Uterus (tissue), 4 donors: ENCODE data around the gene FSTL5. TPM values are rescaled to one million over a fixed set of nuclear protein-coding genes. Genes with fewer than 3 reads are reported as not detected.

ENCODE experiments used
- DNase-seq, 2 donors: peaks; one replicate each; pipeline ENCODE4 v3.0.0-alpha.2; 2019 to 2020
- H3K27ac ChIP-seq, 2 donors: fragments of 200-600 bp; sonication (generic); 1 replicate in 1 of 2; 2 replicates in 1 of 2; pipeline ENCODE4 v1.5.1; 2016 to 2018
- H3K27me3 ChIP-seq, 2 donors: fragments of 200-600 bp; sonication (generic); one replicate each; pipeline ENCODE4 v1.5.1; 2018 to 2019; ENCODE audit warnings: control low read depth in 1 of 2
- H3K36me3 ChIP-seq, 2 donors: fragments of 200-600 bp; sonication (generic); one replicate each; pipeline ENCODE4 v1.5.1; 2019; ENCODE audit warnings: control low read depth in 1 of 2
- H3K4me1 ChIP-seq, 2 donors: fragments of 200-600 bp; sonication (generic); one replicate each; pipeline ENCODE4 v1.5.1; 2018 to 2019; ENCODE audit warnings: control low read depth in 1 of 2
- H3K4me3 ChIP-seq, 2 donors: fragments of 200-600 bp; sonication (generic); 1 replicate in 1 of 2; 2 replicates in 1 of 2; pipeline ENCODE4 v1.5.1; 2018 to 2019; ENCODE audit warnings: mild to moderate bottlenecking in 1 of 2
- H3K9me3 ChIP-seq, 2 donors: fragments of 200-600 bp; sonication (generic); one replicate each; pipeline ENCODE4 v1.5.1; 2019; ENCODE audit warnings: control low read depth in 1 of 2
- POLR2A ChIP-seq, 2 donors: fragments of 450-650 bp; IDR thresholded peaks; one replicate each; pipeline ENCODE4 v1.6.1; 2016; ENCODE audit warnings: antibody characterized with exemption in 2 of 2, mild to moderate bottlenecking in 1 of 2, moderate library complexity in 1 of 2
- intact Hi-C: fragments of 100-400 bp; cut with DNase I; formaldehyde crosslinking; loops from one replicate; pipeline ENCODE4 v1.15.1; 2023; ENCODE audit warnings: low total_unique reads
- total RNA-seq, 4 donors: library from RNA; depleted of rRNA in 3 of 4; stranded (reverse); fragments of >200 nt in 3 of 4; gene quantifications; one replicate each; pipeline versions ENCODE4 v1.1.0 to v1.2.4, GENCODE V29; 2014 to 2023
- TF ChIP-seq, protein P1 (sequence below), 4 experiments: fragments of 200-600 bp in 2 of 4; fragments of 450-650 bp in 2 of 4; sonication (generic) in 2 of 4; IDR thresholded peaks; one replicate each; pipeline ENCODE4 v1.5.1; 2016 to 2019; ENCODE audit warnings: antibody characterized with exemption in 4 of 4, mild to moderate bottlenecking in 2 of 4, moderate library complexity in 1 of 4
- donor health status: DM: yes; HTN: yes; CAD: no.

FSTL5 gene
- total RNA-seq, 4 donors from 2014 or later = 2.4 TPM; not detected in 3

- Histone ChIP-seq H3K4me1 (no peaks in the 10 kb centered on the region), H3K27ac (no peak overlapping the region), H3K27me3 (no peaks in the 10 kb centered on the region), H3K36me3 (no peaks in the 10 kb centered on the region), H3K4me3 (no peak overlapping the region), H3K9me3 (no peaks in the 10 kb centered on the region)
- intact Hi-C loops = no loop called here
- DNase-seq = no peak
- TF ChIP-seq POLR2A (IDR thresholded peaks at IDR 0.05) = no peak
- TF ChIP-seq, protein P1, sequence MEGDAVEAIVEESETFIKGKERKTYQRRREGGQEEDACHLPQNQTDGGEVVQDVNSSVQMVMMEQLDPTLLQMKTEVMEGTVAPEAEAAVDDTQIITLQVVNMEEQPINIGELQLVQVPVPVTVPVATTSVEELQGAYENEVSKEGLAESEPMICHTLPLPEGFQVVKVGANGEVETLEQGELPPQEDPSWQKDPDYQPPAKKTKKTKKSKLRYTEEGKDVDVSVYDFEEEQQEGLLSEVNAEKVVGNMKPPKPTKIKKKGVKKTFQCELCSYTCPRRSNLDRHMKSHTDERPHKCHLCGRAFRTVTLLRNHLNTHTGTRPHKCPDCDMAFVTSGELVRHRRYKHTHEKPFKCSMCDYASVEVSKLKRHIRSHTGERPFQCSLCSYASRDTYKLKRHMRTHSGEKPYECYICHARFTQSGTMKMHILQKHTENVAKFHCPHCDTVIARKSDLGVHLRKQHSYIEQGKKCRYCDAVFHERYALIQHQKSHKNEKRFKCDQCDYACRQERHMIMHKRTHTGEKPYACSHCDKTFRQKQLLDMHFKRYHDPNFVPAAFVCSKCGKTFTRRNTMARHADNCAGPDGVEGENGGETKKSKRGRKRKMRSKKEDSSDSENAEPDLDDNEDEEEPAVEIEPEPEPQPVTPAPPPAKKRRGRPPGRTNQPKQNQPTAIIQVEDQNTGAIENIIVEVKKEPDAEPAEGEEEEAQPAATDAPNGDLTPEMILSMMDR (IDR thresholded peaks at IDR 0.05) = no peak
Measured at GRCh38 chr4:162151386-162151785, 12.4 kb downstream of the FSTL5 start.

- TF ChIP-seq, protein P1 (IDR thresholded peaks at IDR 0.05) = no peak
- no peak for TF ChIP-seq POLR2A (IDR thresholded peaks at IDR 0.05)
- Histone ChIP-seq H3K36me3 (no peaks in the 10 kb centered on the region), H3K4me1 (no peaks in the 10 kb centered on the region), H3K9me3 (no peaks in the 10 kb centered on the region), H3K27me3 (no peaks in the 10 kb centered on the region), H3K4me3 (no peak overlapping the region), H3K27ac (no peak overlapping the region)
- DNase-seq = no peak
- intact Hi-C loops = no loop called here
Measured at GRCh38 chr4:162149644-162150043, 14.2 kb downstream of the FSTL5 start.

GRCh38 chr4:162140051-162140683, 23.6 kb downstream of the FSTL5 start:
- Histone ChIP-seq H3K27me3 (no peaks in the 10 kb centered on the region), H3K27ac (no peak overlapping the region), H3K4me1 (no peaks in the 10 kb centered on the region), H3K36me3 (no peaks in the 10 kb centered on the region), H3K9me3 (no peaks in the 10 kb centered on the region), H3K4me3 (no peak overlapping the region)
- DNase-seq = no peak
- intact Hi-C loops = no loop called here
- TF ChIP-seq, protein P1 (IDR thresholded peaks at IDR 0.05) = no peak
- no peak for TF ChIP-seq POLR2A (IDR thresholded peaks at IDR 0.05)

GRCh38 chr4:162139412-162139811, 24.4 kb downstream of the FSTL5 start:
- no peaks in the 10 kb centered on the region for H3K9me3 ChIP-seq
- H3K4me3 ChIP-seq = no peak overlapping the region
- H3K4me1 ChIP-seq = no peaks in the 10 kb centered on the region
- H3K27me3 ChIP-seq = no peaks in the 10 kb centered on the region
- H3K27ac ChIP-seq = no peak overlapping the region
- no peak for DNase-seq
- H3K36me3 ChIP-seq = no peaks in the 10 kb centered on the region
- intact Hi-C loops = no loop called here
- TF ChIP-seq, protein P1 (IDR thresholded peaks at IDR 0.05) = no peak
- TF ChIP-seq POLR2A (IDR thresholded peaks at IDR 0.05) = no peak

- intact Hi-C loops = no loop called here
Measured at GRCh38 chr4:162131256-162131655, 32.5 kb downstream of the FSTL5 start.

More at GRCh38 chr4:162131256-162131655, 32.5 kb downstream of the FSTL5 start:
- DNase-seq = no peak
- Histone ChIP-seq H3K4me3 (no peak overlapping the region), H3K36me3 (no peaks in the 10 kb centered on the region), H3K9me3 (no peaks in the 10 kb centered on the region), H3K27ac (no peak overlapping the region), H3K27me3 (no peaks in the 10 kb centered on the region), H3K4me1 (no peaks in the 10 kb centered on the region)
- TF ChIP-seq, protein P1 (IDR thresholded peaks at IDR 0.05) = no peak
- TF ChIP-seq POLR2A (IDR thresholded peaks at IDR 0.05) = no peak
